Suprapubic skin (tissue), 4 donors: ENCODE measurements around the gene RAB3GAP2. TPM values are rescaled to one million over a fixed set of nuclear protein-coding genes. Genes with fewer than 3 reads are reported as not detected.
"Not testable (repeated sequence)": the region's sequence is repeated elsewhere in the genome, so short reads cannot be mapped to it uniquely, and the experiment has no call there.

Experiments used
- DNase-seq, 2 donors: peaks; one replicate each; pipeline ENCODE4 v3.0.0-alpha.2; 2019; ENCODE audit warnings: low spot score in 2 of 2
- H3K27ac ChIP-seq: fragments of 200-600 bp; sonication (generic); one replicate; pipeline ENCODE4 v1.5.1; 2019
- H3K27me3 ChIP-seq: fragments of 200-600 bp; sonication (generic); one replicate; pipeline ENCODE4 v1.5.1; 2019
- H3K36me3 ChIP-seq: fragments of 200-600 bp; sonication (generic); one replicate; pipeline ENCODE4 v1.5.1; 2019
- H3K4me1 ChIP-seq: fragments of 200-600 bp; sonication (generic); one replicate; pipeline ENCODE4 v1.5.1; 2019
- H3K4me3 ChIP-seq: fragments of 200-600 bp; sonication (generic); one replicate; pipeline ENCODE4 v1.5.1; 2019; ENCODE audit warnings: mild to moderate bottlenecking
- H3K9me3 ChIP-seq: fragments of 200-600 bp; sonication (generic); one replicate; pipeline ENCODE4 v1.5.1; 2019
- EP300 ChIP-seq: sonication (generic); formaldehyde crosslinking; IDR thresholded peaks from one replicate; pipeline ENCODE4 v1.6.1; 2017; ENCODE audit warnings: antibody characterized with exemption
- POLR2A ChIP-seq, 2 donors: fragments of 450-650 bp; IDR thresholded peaks; one replicate each; pipeline ENCODE4 v1.6.1; 2017; ENCODE audit warnings: antibody characterized with exemption in 2 of 2, mild to moderate bottlenecking in 2 of 2, moderate library complexity in 2 of 2
- POLR2AphosphoS5 ChIP-seq, 3 donors: sonication (generic); formaldehyde crosslinking; IDR thresholded peaks; one replicate each; pipeline ENCODE4 v1.6.1; 2017; ENCODE audit warnings: antibody characterized with exemption in 3 of 3
- WGBS: methylation state at CpG from one replicate; pipeline ENCODE4 v1.1.5; 2018; 5-methylcytosine and 5-hydroxymethylcytosine counted together
- total RNA-seq, 4 donors: library from RNA; depleted of rRNA; stranded (reverse); fragments of >200 nt; gene quantifications; one replicate each; pipeline ENCODE4 v1.1.0, GENCODE V29; 2016
- TF ChIP-seq, protein P1 (sequence below), 2 donors: fragments of 200-600 bp in 1 of 2; fragments of 450-650 bp in 1 of 2; sonication (generic) in 1 of 2; IDR thresholded peaks; one replicate each; pipeline ENCODE4 v1.5.1; 2016 to 2019; ENCODE audit warnings: antibody characterized with exemption in 2 of 2, mild to moderate bottlenecking in 1 of 2, moderate library complexity in 1 of 2

Gene RAB3GAP2
- total RNA-seq, 4 donors from 2014 or later = 15.3 to 31.8 (median 18.3) TPM

- no peak for DNase-seq
- peaks cover 11% of the 10 kb centered on the region for H3K4me1 ChIP-seq
- no peaks in the 10 kb centered on the region for H3K36me3 ChIP-seq
- no peak overlapping the region for H3K27ac ChIP-seq
- no peak overlapping the region for H3K4me3 ChIP-seq
- no peaks in the 10 kb centered on the region for H3K9me3 ChIP-seq
- no peak for TF ChIP-seq POLR2A (IDR thresholded peaks at IDR 0.05)
- no peak for TF ChIP-seq EP300
- no peak for TF ChIP-seq POLR2AphosphoS5 (IDR thresholded peaks at IDR 0.05)
- TF ChIP-seq, protein P1, sequence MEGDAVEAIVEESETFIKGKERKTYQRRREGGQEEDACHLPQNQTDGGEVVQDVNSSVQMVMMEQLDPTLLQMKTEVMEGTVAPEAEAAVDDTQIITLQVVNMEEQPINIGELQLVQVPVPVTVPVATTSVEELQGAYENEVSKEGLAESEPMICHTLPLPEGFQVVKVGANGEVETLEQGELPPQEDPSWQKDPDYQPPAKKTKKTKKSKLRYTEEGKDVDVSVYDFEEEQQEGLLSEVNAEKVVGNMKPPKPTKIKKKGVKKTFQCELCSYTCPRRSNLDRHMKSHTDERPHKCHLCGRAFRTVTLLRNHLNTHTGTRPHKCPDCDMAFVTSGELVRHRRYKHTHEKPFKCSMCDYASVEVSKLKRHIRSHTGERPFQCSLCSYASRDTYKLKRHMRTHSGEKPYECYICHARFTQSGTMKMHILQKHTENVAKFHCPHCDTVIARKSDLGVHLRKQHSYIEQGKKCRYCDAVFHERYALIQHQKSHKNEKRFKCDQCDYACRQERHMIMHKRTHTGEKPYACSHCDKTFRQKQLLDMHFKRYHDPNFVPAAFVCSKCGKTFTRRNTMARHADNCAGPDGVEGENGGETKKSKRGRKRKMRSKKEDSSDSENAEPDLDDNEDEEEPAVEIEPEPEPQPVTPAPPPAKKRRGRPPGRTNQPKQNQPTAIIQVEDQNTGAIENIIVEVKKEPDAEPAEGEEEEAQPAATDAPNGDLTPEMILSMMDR (IDR thresholded peaks at IDR 0.05) = no peak
- WGBS = 87% methylated on average over 3 of the region's 3 CpGs
- no peaks in the 10 kb centered on the region for H3K27me3 ChIP-seq
Observed at GRCh38 chr1:220221670-220222069, 50.6 kb downstream of the RAB3GAP2 start.

DNA sequence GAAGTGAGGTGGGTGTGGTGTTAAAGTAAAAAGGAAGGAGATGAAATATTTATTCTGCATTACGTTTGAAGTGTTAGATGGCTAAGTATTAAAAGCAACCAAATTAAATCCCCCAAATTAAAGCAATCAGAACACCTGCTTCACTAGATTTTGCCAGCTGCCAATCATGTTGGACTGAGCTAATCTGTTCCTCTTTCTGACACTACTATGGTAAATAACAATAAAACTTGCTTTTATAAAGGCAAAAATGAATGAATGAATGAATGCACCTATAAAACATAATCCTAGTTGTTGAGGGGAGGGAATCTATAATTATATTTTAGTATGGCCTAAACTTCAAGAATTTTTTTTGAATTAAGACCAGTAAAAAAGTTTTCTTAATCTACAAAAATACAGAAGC, 51.0 kb downstream of the RAB3GAP2 start:
- TF ChIP-seq POLR2AphosphoS5 (IDR thresholded peaks at IDR 0.05) (no peak), EP300 (no peak), POLR2A (IDR thresholded peaks at IDR 0.05) (no peak)
- TF ChIP-seq, protein P1 (IDR thresholded peaks at IDR 0.05) = no peak
- WGBS = 79% methylated on average over 1 of the region's 1 CpG

GRCh38 chr1:220220699-220221040, 51.6 kb downstream of the RAB3GAP2 start:
- peaks cover 11% of the 10 kb centered on the region for H3K4me1 ChIP-seq
- not testable (repeated sequence) for H3K27ac ChIP-seq, H3K9me3 ChIP-seq, DNase-seq, H3K27me3 ChIP-seq, H3K36me3 ChIP-seq, H3K4me3 ChIP-seq
- WGBS = 95% methylated on average over 4 of the region's 4 CpGs

More for the DNA sequence above, 51.0 kb downstream of the RAB3GAP2 start:
- Histone ChIP-seq H3K4me1 (peaks cover 11% of the 10 kb centered on the region), H3K4me3 (no peak overlapping the region), H3K27me3 (no peaks in the 10 kb centered on the region), H3K9me3 (no peaks in the 10 kb centered on the region), H3K27ac (no peak overlapping the region), H3K36me3 (no peaks in the 10 kb centered on the region)
- no peak for DNase-seq

- TF ChIP-seq, protein P1 (IDR thresholded peaks at IDR 0.05) = no peak
- TF ChIP-seq POLR2A (IDR thresholded peaks at IDR 0.05) = no peak
- TF ChIP-seq EP300 = no peak
- no peak for TF ChIP-seq POLR2AphosphoS5 (IDR thresholded peaks at IDR 0.05)
- Histone ChIP-seq H3K27ac (no peak overlapping the region), H3K9me3 (no peaks in the 10 kb centered on the region), H3K4me3 (no peak overlapping the region), H3K36me3 (no peaks in the 10 kb centered on the region), H3K27me3 (no peaks in the 10 kb centered on the region), H3K4me1 (peaks cover 14% of the 10 kb centered on the region)
- WGBS = 84% methylated on average over 8 of the region's 15 CpGs
- DNase-seq = no peak
Observed at GRCh38 chr1:220219865-220220698, 52.2 kb downstream of the RAB3GAP2 start.

DNA sequence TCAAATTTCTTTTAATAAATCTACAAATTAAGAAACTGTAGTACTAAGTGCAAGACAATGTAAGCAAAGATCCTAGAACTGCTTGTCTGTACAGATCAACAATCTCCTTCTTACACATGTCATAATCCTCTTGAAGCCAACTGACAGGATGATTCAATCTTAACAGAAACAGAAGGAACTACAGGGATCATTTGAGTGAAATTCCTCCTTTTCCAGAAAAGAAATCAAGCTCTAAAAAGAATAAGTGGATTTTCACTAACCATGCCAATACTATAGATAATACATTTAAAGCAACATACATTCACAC, 53.2 kb downstream of the RAB3GAP2 start:
- Histone ChIP-seq H3K36me3 (no peaks in the 10 kb centered on the region), H3K27ac (no peak overlapping the region), H3K27me3 (no peaks in the 10 kb centered on the region), H3K9me3 (no peaks in the 10 kb centered on the region), H3K4me3 (no peak overlapping the region), H3K4me1 (peaks cover 14% of the 10 kb centered on the region)
- TF ChIP-seq POLR2AphosphoS5 (IDR thresholded peaks at IDR 0.05) = no peak
- TF ChIP-seq POLR2A (IDR thresholded peaks at IDR 0.05) = no peak
- no peak for DNase-seq

DNA sequence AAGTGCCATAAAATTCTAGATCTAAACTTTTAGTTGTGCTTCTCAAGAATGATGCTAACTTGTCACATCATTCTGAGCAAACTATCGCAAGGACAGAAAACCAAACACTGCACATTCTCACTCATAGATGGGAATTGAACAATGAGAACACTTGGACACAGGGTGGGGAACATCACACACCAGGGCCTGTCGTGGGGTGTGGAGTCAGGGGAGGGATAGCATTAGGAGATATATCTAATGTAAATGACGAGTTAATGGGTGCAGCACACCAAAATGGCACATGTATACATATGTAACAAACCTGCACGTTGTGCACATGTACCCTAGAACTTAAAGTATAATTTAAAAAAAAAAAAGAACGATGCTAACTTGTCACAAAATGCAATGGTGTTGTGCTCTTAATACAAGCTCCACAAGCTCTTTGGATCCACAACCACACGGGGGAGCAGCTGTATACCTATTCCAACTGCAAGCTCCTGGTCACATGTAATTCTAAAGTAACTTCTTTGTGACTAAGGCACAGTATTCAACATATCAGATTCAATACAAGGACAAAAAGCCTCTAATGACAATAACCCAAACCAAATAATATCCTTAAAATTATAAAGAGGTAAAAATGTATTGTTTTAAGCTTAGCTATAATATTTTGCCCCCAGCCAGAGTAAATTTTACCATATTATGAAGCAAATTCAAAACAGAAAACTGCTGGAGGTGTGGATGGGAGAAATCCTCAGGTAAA, 53.7 kb downstream of the RAB3GAP2 start:
- H3K36me3 ChIP-seq, H3K9me3 ChIP-seq, DNase-seq, H3K4me3 ChIP-seq, H3K27ac ChIP-seq, H3K27me3 ChIP-seq: not testable (repeated sequence)
- H3K4me1 ChIP-seq = peaks cover 14% of the 10 kb centered on the region
- 58% methylated on average over 6 of the region's 6 CpGs for WGBS
- TF ChIP-seq, protein P1 (IDR thresholded peaks at IDR 0.05) = peak in 1 of 2 donors; percentile 26
